ENCODE data around the gene AFF3.

AFF3 gene

GRCh38 chr2:99863903-99864270 lies 278.5 kb downstream of the AFF3 start:
- no peaks in the 10 kb centered on the region for H3K4me1 ChIP-seq (ENCODE audit: control insufficient read depth, insufficient read depth, low read length)
- H3K36me3 ChIP-seq (ENCODE audit: control insufficient read depth, insufficient read depth, low read length), result no peaks in the 10 kb centered on the region
- H3K4me3 ChIP-seq (ENCODE audit: low read length), result no peak overlapping the region
- no peak overlapping the region for H3K27ac ChIP-seq (ENCODE audit: low read depth, low read length)
- no peak overlapping the region for H3K9ac ChIP-seq (ENCODE audit: low read length)
- H3K27me3 ChIP-seq (ENCODE audit: control insufficient read depth, insufficient read depth, low read length), result no peaks in the 10 kb centered on the region

- Histone ChIP-seq H3K4me3 (ENCODE audit: low read length) (no peak overlapping the region), H3K27me3 (ENCODE audit: control insufficient read depth, insufficient read depth, low read length) (no peaks in the 10 kb centered on the region), H3K27ac (ENCODE audit: low read depth, low read length) (no peak overlapping the region), H3K36me3 (ENCODE audit: control insufficient read depth, insufficient read depth, low read length) (no peaks in the 10 kb centered on the region), H3K4me1 (ENCODE audit: control insufficient read depth, insufficient read depth, low read length) (no peaks in the 10 kb centered on the region), H3K9ac (ENCODE audit: low read length) (no peak overlapping the region)
Measured at GRCh38 chr2:99863236-99863902, 279.0 kb downstream of the AFF3 start.

- H3K27me3 ChIP-seq (ENCODE audit: control insufficient read depth, insufficient read depth, low read length), result no peaks in the 10 kb centered on the region
- no peak overlapping the region for H3K27ac ChIP-seq (ENCODE audit: low read depth, low read length)
- no peaks in the 10 kb centered on the region for H3K4me1 ChIP-seq (ENCODE audit: control insufficient read depth, insufficient read depth, low read length)
- no peak overlapping the region for H3K4me3 ChIP-seq (ENCODE audit: low read length)
- no peaks in the 10 kb centered on the region for H3K36me3 ChIP-seq (ENCODE audit: control insufficient read depth, insufficient read depth, low read length)
- no peak overlapping the region for H3K9ac ChIP-seq (ENCODE audit: low read length)
Measured at GRCh38 chr2:99862566-99862965, 279.8 kb downstream of the AFF3 start.

- Histone ChIP-seq H3K9ac (ENCODE audit: low read length) (no peak overlapping the region), H3K4me3 (ENCODE audit: low read length) (no peak overlapping the region), H3K4me1 (ENCODE audit: control insufficient read depth, insufficient read depth, low read length) (no peaks in the 10 kb centered on the region), H3K36me3 (ENCODE audit: control insufficient read depth, insufficient read depth, low read length) (no peaks in the 10 kb centered on the region), H3K27ac (ENCODE audit: low read depth, low read length) (no peak overlapping the region), H3K27me3 (ENCODE audit: control insufficient read depth, insufficient read depth, low read length) (no peaks in the 10 kb centered on the region)
Measured at GRCh38 chr2:99861376-99861760, 281.0 kb downstream of the AFF3 start.

GRCh38 chr2:99860720-99861375 lies 281.5 kb downstream of the AFF3 start:
- Histone ChIP-seq H3K27ac (ENCODE audit: low read depth, low read length) (no peak overlapping the region), H3K4me1 (ENCODE audit: control insufficient read depth, insufficient read depth, low read length) (no peaks in the 10 kb centered on the region), H3K27me3 (ENCODE audit: control insufficient read depth, insufficient read depth, low read length) (no peaks in the 10 kb centered on the region), H3K9ac (ENCODE audit: low read length) (no peak overlapping the region), H3K4me3 (ENCODE audit: low read length) (no peak overlapping the region), H3K36me3 (ENCODE audit: control insufficient read depth, insufficient read depth, low read length) (no peaks in the 10 kb centered on the region)

- Histone ChIP-seq H3K9ac (ENCODE audit: low read length) (no peak overlapping the region), H3K4me3 (ENCODE audit: low read length) (no peak overlapping the region), H3K27me3 (ENCODE audit: control insufficient read depth, insufficient read depth, low read length) (no peaks in the 10 kb centered on the region), H3K4me1 (ENCODE audit: control insufficient read depth, insufficient read depth, low read length) (no peaks in the 10 kb centered on the region), H3K36me3 (ENCODE audit: control insufficient read depth, insufficient read depth, low read length) (no peaks in the 10 kb centered on the region), H3K27ac (ENCODE audit: low read depth, low read length) (no peak overlapping the region)
Measured at GRCh38 chr2:99858951-99859596, 283.3 kb downstream of the AFF3 start.

GRCh38 chr2:99857867-99858444 lies 284.4 kb downstream of the AFF3 start:
- Histone ChIP-seq H3K36me3 (ENCODE audit: control insufficient read depth, insufficient read depth, low read length) (no peaks in the 10 kb centered on the region), H3K27me3 (ENCODE audit: control insufficient read depth, insufficient read depth, low read length) (no peaks in the 10 kb centered on the region), H3K27ac (ENCODE audit: low read depth, low read length) (no peak overlapping the region), H3K4me3 (ENCODE audit: low read length) (no peak overlapping the region), H3K9ac (ENCODE audit: low read length) (no peak overlapping the region), H3K4me1 (ENCODE audit: control insufficient read depth, insufficient read depth, low read length) (no peaks in the 10 kb centered on the region)

- Histone ChIP-seq H3K4me3 (ENCODE audit: low read length) (no peak overlapping the region), H3K4me1 (ENCODE audit: control insufficient read depth, insufficient read depth, low read length) (no peaks in the 10 kb centered on the region), H3K9ac (ENCODE audit: low read length) (no peak overlapping the region), H3K27me3 (ENCODE audit: control insufficient read depth, insufficient read depth, low read length) (no peaks in the 10 kb centered on the region), H3K36me3 (ENCODE audit: control insufficient read depth, insufficient read depth, low read length) (no peaks in the 10 kb centered on the region), H3K27ac (ENCODE audit: low read depth, low read length) (no peak overlapping the region)
Measured at GRCh38 chr2:99857372-99857771, 285.0 kb downstream of the AFF3 start.

- Histone ChIP-seq H3K36me3 (ENCODE audit: control insufficient read depth, insufficient read depth, low read length) (no peaks in the 10 kb centered on the region), H3K27ac (ENCODE audit: low read depth, low read length) (no peak overlapping the region), H3K4me1 (ENCODE audit: control insufficient read depth, insufficient read depth, low read length) (no peaks in the 10 kb centered on the region), H3K4me3 (ENCODE audit: low read length) (no peak overlapping the region), H3K27me3 (ENCODE audit: control insufficient read depth, insufficient read depth, low read length) (no peaks in the 10 kb centered on the region), H3K9ac (ENCODE audit: low read length) (no peak overlapping the region)
Measured at GRCh38 chr2:99856119-99856518, 286.3 kb downstream of the AFF3 start.

- Histone ChIP-seq H3K36me3 (ENCODE audit: control insufficient read depth, insufficient read depth, low read length) (no peaks in the 10 kb centered on the region), H3K9ac (ENCODE audit: low read length) (no peak overlapping the region), H3K4me1 (ENCODE audit: control insufficient read depth, insufficient read depth, low read length) (no peaks in the 10 kb centered on the region), H3K27ac (ENCODE audit: low read depth, low read length) (no peak overlapping the region), H3K27me3 (ENCODE audit: control insufficient read depth, insufficient read depth, low read length) (no peaks in the 10 kb centered on the region), H3K4me3 (ENCODE audit: low read length) (no peak overlapping the region)
Measured at GRCh38 chr2:99854236-99854852, 288.0 kb downstream of the AFF3 start.

GRCh38 chr2:99852956-99853355 lies 289.4 kb downstream of the AFF3 start:
- H3K9ac ChIP-seq (ENCODE audit: low read length), result no peak overlapping the region
- no peak overlapping the region for H3K4me3 ChIP-seq (ENCODE audit: low read length)
- no peak overlapping the region for H3K27ac ChIP-seq (ENCODE audit: low read depth, low read length)
- H3K36me3 ChIP-seq (ENCODE audit: control insufficient read depth, insufficient read depth, low read length), result no peaks in the 10 kb centered on the region
- H3K4me1 ChIP-seq (ENCODE audit: control insufficient read depth, insufficient read depth, low read length), result no peaks in the 10 kb centered on the region
- H3K27me3 ChIP-seq (ENCODE audit: control insufficient read depth, insufficient read depth, low read length), result no peaks in the 10 kb centered on the region

- H3K9ac ChIP-seq (ENCODE audit: low read length), result no peak overlapping the region
- no peak overlapping the region for H3K4me3 ChIP-seq (ENCODE audit: low read length)
- H3K4me1 ChIP-seq (ENCODE audit: control insufficient read depth, insufficient read depth, low read length), result no peaks in the 10 kb centered on the region
- no peak overlapping the region for H3K27ac ChIP-seq (ENCODE audit: low read depth, low read length)
- H3K36me3 ChIP-seq (ENCODE audit: control insufficient read depth, insufficient read depth, low read length), result no peaks in the 10 kb centered on the region
- H3K27me3 ChIP-seq (ENCODE audit: control insufficient read depth, insufficient read depth, low read length), result no peaks in the 10 kb centered on the region
Measured at GRCh38 chr2:99852376-99852934, 289.9 kb downstream of the AFF3 start.
